ENCODE results near the gene PLEKHG1.
A peak's percentile ranks its signal among the peaks of the same experiment; 100 is the strongest.

PLEKHG1 gene

DNA sequence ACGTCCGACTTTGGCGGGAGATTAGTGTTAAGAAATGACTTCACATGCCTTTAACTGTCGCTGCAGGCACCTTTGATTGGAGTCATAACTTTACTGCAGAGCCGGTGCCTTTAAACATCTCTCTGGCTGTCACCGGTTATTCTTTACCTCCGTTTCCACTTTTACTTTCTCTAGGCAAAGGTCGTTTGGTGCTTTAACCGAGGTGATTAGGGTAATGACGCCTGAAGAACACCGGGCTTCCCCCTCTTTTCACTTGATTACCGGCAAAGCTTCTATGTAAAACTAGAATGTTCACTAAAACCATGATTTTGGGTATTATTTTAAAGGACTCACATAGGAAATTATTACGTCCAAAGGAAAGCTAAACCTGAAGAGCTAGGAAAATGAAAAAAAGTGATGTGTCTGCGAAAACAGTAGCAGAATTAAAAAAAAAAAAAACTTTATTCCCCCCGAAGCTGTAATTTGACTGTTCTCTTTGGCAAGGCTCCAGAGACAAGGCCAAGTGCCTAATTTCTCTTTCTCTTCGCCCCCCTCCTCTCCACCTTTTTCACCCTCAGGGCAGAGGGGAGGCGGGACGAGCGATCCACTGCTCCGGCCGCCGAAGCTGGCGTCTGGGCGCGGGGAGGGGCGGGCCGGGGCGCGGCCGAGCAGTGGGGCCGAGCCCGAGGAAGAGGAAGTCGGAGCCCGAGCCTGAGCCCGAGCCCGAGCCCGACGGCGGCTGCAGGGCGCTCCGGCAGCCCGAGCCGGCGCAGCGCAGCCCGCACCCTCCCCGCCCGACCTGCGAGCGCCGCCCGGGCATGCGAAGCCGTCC is at the start of gene PLEKHG1:
Gene PLEKHG1, plus strand, starts transcription at position 687 of the 811 bp plus-strand sequence. CDS start 133,797 bp downstream, outside the sequence.
- DNase-seq (ENCODE audit: low read depth in 2 of 2), result peak in 1 of 2 donors; percentile 13

DNA sequence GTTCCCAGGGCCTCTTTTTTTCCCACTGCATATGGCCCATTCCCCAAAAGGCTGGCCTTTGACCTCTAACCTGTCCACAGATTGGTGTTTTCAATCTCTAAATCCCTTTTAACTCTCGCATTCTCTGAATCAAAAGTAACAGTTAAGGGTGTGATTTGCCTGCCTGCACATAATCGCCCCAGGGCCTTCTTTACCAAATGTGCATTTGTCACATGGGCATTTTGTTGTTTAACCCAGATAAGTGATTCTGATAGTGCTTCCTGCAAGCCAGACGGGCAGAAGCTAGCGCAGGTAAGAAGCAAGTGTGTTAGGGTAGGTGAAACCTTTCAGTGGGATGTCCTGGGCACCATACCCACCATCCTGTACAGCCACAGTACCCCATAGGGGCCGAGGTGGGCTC is 49.4 kb upstream of the PLEKHG1 start:
- DNase-seq (ENCODE audit: low read depth in 2 of 2), result no peak

DNA sequence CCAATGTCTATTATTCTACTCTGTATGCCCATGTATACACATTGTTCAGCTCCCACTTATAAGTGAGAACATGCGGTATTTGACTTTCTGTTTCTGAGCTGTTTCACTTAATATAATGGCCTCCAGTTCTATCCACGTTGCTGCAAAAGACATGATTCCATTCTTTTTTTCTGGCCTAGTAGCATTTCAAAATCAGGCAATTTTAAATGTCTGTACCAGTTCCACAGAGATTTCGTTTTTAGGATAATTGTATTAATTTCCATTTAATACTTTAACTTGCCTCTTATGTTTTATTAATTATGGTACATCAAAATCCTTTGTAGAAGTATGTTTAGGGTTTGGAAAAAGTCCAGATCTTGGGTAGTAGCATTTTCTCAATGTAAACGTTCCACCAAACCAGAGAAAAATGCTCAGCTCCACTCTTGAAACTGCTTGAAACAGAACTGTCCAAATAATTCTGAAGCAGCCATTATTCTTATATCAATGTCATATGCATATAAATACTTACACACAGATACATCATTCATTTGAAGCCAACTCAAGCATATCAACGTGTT is 42.6 kb upstream of the PLEKHG1 start:
- no peak for DNase-seq (ENCODE audit: low read depth in 2 of 2)

DNA sequence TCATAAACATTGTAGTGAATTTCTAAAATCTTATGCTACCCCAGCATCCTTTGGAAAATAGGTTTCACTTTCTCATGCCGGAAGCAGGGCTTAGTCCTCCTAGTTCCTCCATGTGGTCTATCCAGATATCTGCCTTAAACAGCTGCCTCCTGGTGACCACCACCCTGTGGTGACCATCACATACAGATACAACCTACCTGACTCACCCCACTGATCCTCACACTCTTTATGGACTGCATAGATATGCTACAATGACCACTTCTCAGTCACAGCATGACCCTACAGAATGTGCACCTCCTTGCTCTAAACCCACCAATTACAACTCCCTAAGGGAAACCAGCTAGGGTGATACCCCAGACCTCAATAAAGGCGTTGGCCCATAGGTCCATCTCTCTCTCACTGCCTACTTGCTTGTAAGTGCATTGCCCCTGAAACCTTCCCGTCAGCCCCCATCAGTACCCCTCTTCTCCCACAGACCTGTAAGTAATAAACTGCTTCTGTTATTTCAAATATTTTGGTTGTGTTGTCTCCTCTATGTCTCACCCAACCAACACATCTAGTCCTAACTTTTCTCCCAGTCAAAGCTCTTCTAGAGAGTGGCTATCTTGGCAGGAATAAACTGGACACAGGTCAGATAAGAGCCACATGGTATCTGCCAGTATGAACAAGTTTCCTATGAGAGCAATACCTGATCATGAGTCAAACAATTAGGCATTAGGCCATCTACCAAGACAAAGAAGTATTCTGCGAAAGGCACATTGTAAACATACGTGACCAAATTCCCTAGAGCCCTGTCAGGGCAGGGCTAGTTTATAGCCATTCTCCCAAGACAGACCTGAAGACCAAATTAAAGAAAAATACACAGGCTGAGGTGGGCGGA is 39.4 kb upstream of the PLEKHG1 start:
- DNase-seq (ENCODE audit: low read depth in 2 of 2), result no peak

DNA sequence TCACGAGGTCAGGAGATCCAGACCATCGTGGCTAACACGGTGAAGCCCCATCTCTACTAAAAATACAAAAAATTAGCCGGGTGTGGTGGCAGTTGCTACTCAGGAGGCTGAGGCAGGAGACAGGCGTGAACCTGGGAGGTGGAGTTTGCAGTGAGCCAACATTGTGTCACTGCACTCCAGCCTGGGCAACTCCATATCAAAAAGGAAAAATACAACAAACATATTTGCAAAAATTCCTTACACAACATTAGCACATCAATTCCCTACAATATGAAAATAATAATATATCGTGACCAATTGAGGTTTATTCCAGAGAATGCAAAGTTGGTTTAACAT is 38.8 kb upstream of the PLEKHG1 start:
- no peak for DNase-seq (ENCODE audit: low read depth in 2 of 2)

DNA sequence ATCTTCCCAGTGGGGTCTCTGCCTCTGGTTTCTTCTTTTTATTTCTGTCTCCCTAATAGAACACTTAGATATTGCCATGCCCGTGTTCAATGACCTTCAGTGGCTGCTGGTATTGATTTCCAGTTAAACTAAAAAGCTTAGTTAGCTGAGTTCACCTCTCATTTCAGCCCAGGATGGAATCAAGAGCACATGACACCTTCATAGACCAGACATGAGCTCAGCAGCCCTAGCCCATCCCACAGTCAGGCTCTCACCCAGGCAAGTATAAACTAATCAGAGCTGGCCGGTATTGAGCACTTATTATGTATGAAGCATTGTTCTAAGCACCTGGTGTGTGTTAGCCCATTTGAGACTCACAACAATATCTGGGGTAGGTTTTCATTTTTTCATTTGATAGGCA is 33.7 kb upstream of the PLEKHG1 start:
- no peak for DNase-seq (ENCODE audit: low read depth in 2 of 2)

DNA sequence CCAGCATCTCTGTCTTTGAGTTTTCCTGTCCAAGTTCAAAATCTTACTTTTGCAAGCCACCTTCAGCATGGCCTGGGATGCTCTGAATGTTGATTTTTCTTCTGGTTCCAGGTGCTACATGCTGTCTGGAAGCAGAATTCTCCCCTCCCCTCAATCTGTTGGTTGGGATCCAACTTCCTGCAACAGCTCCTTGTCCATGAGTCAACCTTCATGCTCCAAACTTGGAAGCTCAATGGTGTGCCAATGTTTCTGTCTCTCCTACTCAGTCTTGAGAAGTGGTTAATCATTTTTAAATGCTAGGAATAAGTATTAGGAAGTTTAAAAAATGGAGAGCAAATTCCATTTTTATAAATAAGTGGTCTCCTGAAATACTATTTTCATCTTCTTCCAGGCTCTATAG is 33.2 kb upstream of the PLEKHG1 start:
- no peak for DNase-seq (ENCODE audit: low read depth in 2 of 2)

DNA sequence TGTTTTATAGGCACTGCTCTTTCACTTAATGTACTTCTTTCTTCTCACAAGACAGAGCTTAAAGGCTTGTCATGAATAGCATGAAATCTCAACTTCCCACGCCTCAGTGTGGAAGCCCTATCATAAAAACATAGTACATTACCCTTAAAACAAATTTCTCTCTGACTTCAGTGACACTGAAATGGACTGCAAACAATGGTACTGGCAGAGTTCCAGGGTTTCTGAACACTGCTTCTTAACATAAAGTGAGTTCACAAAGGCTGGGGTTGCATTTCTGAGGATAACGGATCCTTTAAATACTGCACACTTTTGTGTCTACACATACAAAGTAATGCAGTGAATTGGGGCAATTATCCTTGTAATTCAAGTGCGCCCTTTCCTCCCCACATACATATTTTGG is 32.3 kb upstream of the PLEKHG1 start:
- no peak for DNase-seq (ENCODE audit: low read depth in 2 of 2)

DNA sequence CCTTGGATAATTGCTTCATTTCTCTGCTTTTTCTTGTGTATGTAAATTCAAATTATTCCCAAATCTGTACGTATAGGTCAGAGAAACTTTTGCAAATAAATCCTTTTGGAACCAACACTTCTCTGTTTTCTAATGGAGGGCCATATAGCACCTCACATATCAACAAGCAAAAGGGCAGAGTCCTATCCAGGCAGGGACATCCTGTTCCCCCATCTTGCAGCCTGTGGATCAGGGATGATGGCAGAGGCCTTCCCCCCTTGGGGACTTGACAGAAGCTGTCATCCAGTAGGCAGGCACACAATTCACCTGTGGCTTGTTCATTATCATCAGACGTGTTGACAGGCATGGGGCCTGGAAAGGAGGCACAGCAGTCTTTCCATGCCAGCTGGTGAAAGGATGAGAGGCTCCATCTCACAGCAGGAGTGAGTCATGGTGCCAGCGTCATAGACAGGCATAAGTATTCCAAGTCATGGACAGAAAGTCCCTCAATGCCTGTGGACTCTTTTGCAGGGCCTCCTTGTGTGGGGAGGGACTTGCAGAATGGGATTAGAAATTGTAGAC is 31.8 kb upstream of the PLEKHG1 start:
- DNase-seq (ENCODE audit: low read depth in 2 of 2), result no peak

DNA sequence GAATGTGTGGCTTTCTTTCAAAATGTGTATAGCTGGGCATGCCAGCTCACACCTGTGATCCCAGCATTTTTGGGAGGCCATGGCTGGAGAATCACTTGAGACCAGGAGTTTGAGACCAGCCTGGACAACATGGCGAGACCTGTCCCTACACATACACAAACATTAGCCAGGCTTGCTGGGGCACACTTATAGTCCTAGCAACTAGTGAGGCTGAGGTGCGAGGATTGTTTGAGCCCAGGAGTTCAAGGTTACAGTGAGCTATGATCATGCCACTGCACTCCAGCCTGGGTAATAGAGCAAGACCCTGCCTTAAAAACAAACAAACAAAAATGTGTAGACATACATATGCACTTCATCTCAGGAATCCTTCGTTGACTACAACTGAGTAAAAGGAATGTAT is 31.1 kb upstream of the PLEKHG1 start:
- no peak for DNase-seq (ENCODE audit: low read depth in 2 of 2)

DNA sequence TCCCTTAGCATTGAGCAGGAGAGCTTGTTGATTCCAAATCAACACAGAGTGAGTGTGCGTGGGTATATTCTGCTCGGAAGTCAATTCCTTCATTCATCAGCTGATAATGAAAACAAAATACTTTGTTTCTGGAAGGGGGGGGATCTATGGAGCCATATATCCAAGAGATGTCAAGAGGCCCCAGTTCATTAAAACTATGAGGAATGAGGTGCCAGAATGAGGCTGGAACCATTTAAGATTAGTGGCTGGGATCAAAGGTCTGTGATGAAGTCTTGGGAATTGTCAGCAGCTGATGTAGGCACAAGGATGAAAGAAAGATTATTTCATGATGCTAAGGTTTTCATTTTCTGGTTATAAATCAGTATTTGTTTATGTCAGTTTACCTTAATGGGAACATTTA is 30.5 kb upstream of the PLEKHG1 start:
- no peak for DNase-seq (ENCODE audit: low read depth in 2 of 2)

DNA sequence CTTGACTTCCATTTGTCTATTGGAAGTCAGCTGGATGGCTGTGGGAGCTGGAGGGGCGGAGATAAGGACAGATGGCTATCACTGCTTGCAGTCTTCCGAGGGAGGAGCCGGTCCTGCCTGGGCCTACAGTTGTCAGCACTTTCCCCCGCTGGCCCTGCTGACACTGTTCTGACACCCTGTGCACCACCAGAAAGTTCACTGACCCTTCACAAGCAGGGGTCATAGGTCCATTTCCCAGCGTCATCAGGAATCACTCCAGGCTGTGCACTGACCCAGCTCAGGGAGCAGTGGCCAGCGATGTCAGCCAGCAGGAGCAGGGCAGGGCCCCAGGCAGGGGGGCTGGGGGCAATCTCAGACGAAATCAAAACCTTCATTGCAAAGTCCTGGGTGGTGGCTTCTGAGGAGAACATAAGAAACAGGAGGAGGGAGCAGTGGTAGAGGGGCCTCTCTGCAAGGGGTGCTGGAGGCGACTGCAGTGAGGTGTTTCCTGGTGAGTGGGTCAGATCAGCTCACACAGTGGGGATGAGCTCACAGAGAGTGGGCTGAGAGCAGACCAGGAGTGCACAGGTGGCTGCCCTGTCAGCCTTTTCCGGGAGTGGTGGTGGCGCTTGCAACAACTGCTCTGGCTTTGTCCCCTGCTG is 26.5 kb upstream of the PLEKHG1 start:
- no peak for DNase-seq (ENCODE audit: low read depth in 2 of 2)

DNA sequence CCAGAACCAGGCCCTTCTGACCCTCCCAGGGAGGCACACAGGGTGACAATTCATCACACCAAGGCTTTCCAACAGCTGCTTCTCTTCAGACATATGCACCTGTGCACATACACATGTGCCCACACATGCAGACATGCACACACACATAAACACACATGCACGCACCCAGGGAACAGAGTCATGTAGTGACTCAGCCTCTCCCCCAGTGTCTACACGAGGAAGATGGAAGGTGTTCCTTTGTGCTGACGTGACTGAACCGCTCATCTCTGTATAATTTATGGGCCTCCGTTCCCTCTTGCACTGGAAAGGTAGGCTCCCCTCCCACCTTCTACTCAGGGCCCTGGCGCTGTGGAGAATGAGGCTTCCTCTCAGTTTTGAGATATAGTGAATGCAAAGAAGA is 23.8 kb upstream of the PLEKHG1 start:
- no peak for DNase-seq (ENCODE audit: low read depth in 2 of 2)

DNA sequence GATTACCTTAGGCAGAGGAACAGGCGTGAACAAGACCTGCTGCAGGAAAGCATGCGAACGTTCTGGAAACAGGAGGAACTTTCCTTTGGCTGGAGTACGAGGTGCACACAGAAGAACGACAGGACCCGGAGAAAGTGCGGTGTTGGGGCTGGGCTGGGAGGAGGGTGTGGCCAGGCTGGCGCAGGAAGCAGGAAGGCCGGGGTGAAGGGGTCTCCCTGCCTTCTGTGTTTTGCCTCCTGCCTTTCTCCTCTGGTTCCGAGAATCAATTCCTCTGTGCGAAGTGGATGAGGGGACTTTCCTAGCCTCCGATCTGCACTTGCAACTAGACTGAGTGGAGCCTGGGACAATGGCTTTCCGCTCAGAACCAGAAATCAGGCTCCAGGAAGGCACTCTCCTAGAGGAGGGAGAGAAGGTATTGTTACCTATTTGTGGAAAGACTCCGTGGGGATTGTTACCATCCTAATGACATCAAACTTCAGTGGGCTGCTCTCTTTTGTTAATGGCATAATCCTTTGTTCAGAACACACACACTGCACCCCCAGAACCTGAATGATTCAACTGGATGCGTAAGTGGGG is 22.9 kb upstream of the PLEKHG1 start:
- DNase-seq (ENCODE audit: low read depth in 2 of 2), result no peak

DNA sequence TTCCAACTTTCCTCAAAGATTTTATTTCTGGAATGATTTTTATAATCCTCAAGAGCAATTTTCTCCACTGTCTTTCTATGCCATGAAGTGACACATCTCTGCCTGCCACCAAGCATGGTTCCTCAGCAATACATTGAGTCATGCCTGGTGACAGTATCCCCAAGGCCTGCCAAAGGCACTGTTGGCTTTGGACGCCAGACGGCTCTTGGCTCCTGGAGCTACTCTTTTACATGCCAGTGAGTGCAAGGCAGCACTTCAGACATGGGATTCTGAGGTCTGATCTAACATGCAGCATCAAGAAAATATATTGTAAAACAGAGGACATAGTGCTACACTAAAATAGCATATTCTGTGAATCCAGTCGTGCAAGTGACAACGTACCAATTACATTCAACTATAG is 20.1 kb upstream of the PLEKHG1 start:
- DNase-seq (ENCODE audit: low read depth in 2 of 2), result no peak

DNA sequence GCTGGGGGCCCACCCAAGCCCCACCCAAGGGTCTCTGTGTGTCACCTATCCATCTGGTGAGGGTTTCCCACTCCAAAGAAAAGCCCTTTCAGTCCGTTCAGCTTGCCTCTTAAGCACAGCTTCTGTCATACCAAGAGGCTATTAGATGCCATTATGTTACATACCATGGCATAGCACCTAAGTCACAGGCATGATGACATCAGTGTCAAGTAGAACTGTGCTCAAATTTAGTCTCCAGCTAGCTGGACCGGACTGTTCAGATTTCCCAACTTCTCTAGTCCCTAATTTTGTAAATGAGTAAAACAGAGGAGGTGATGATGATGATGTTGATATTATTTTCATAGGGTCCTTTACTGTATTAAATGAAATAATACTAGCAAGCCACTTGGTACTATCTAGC is 19.2 kb upstream of the PLEKHG1 start:
- DNase-seq (ENCODE audit: low read depth in 2 of 2), result no peak

DNA sequence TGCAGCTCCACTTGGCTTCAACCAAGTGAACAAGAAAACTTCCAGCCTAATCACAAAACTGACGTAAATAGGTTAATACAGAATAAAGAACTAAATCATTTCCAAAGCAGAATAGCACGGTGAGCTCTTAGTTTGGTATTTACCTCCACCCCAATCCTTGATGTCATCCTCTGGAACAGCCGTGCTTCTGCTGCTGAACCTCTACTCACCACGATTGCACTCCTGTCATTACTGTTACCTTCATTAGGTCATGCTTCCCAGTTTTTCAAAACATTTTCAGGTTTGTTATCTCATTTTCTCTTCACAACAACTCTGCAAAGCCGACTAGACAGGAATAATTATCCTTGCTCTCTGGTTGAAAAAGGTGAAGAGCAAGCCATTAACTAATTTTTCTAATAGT is 15.6 kb upstream of the PLEKHG1 start:
- DNase-seq (ENCODE audit: low read depth in 2 of 2), result no peak

DNA sequence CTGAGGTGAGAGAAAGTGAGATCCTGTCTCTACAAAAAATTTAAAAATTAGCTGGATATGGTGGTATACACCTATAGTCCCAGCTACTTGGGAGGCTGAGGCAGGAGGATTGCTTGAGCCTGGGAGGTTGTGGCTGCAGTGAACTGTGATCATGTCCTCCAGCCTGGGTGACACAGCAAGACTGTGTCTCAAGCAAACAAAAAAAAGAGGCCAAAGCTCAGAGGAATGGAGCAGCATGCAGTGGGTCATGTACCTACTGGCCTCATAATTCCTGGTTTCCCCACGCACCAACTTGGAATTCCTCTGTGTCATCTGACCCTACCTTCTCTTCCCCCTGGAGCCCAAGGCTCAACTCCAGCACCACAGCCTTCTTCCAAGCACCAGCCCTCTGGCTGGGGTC is 15.1 kb upstream of the PLEKHG1 start:
- DNase-seq (ENCODE audit: low read depth in 2 of 2), result no peak

DNA sequence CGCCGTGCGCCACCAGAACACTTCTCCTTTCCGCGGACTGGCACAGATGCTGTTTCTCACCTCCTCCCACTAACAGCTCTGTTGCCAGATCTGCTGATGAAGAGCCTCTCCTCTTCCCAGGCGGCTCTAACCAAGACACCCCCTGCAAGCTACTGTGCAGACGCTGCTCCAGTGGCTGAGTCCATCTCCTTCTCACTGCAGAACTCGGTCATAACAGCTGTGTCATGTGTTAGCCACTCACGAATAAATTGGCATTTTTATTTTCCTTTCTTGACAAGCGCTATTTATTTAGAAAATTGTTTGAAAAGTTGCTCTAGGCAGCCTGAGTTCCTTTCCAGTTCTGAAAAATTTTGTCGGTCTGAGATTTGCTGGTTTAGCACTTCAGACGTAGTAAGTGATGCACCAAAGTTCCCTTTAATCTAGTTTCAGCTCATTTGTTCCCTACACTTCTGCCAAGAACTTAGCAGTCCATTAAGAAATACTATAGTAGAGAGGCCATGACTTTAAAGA is 12.8 kb upstream of the PLEKHG1 start:
- no peak for DNase-seq (ENCODE audit: low read depth in 2 of 2)

DNA sequence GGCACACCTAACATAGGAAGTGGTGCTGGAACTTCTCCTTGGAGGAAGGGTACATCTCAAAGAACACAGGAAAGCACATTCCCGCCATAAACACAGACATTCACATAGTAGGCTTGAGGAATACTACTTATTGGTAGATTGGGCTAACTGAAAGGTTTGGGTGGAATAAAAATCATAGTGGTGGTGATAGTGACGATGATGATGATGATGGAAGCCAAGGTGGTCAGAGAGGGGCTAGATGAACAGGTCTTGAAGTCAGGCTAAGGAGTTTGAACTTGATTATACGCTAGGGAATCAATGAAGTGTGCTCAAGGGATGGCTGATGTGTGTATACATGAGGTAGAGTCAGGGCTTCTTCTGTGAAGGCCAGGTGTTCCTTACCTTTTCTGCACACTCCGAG is 12.0 kb upstream of the PLEKHG1 start:
- DNase-seq (ENCODE audit: low read depth in 2 of 2), result no peak

DNA sequence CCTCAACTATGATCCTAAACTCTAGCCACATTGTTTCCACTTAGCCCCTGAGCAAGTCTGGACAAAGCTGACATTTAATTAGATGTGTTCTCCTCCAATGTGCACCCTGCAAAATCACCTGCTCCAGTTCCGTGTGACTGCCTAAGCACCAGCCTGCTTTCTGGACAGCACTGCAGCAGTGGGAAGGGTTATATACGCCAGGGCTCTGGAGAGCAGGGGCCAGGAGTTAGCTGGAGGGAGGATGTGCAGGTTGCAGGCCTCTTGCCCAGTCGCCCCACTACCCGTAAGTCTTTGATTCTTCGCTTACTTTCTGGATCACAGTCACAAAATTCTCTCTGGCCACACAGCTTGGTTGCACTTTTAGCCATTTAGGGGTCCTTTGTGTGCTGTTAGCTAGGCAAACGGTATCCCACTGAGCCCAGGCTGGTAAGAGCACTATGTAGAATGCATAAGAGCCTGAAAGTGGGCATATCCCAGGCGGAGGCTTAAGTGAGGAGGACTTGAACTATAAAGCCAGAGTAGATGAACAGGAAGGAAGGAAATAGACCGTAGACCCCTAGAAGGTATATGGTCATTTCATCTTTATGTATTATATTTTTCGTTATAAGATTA is 10.7 kb upstream of the PLEKHG1 start:
- no peak for DNase-seq (ENCODE audit: low read depth in 2 of 2)
